GM19238 (cell line): ENCODE measurements around the gene STYK1.
"Not testable (repeated sequence)": the region's sequence is repeated elsewhere in the genome, so short reads cannot be mapped to it uniquely, and the experiment has no call there.

Source experiments
- DNase-seq: peaks from one replicate; pipeline ENCODE4 v3.0.0; 2011; ENCODE audit warnings: low spot score; ENCODE audit not compliant: insufficient read length

STYK1 gene

GRCh38 chr12:10621278-10621677 lies 52.6 kb downstream of the STYK1 start:
- DNase-seq, result no peak

- DNase-seq, result no peak
Observed at GRCh38 chr12:10620078-10620779, 53.6 kb downstream of the STYK1 start.

- no peak for DNase-seq
Observed at GRCh38 chr12:10618338-10618987, 55.4 kb downstream of the STYK1 start.

- no peak for DNase-seq
Observed at GRCh38 chr12:10617863-10618262, 56.0 kb downstream of the STYK1 start.

GRCh38 chr12:10615532-10615931 lies 58.3 kb downstream of the STYK1 start:
- DNase-seq, result no peak

- no peak for DNase-seq
Observed at GRCh38 chr12:10614056-10614370, 59.8 kb downstream of the STYK1 start.

- DNase-seq, result peak; percentile 77
Observed at GRCh38 chr12:10613349-10614055, 60.4 kb downstream of the STYK1 start, which contains the start of gene MAGOHB. Gene MAGOHB (minus strand): TSS chr12:10613609. CDS start chr12:10613532, 77 bp downstream.

GRCh38 chr12:10612984-10613348 lies 60.9 kb downstream of the STYK1 start:
- no peak for DNase-seq

- DNase-seq, result no peak
Observed at GRCh38 chr12:10612110-10612509, 61.7 kb downstream of the STYK1 start.

- DNase-seq, result not testable (repeated sequence)
Observed at GRCh38 chr12:10611258-10611657, 62.6 kb downstream of the STYK1 start.

- DNase-seq, result no peak
Observed at GRCh38 chr12:10610188-10610587, 63.7 kb downstream of the STYK1 start.

- no peak for DNase-seq
Observed at GRCh38 chr12:10607885-10608458, 65.9 kb downstream of the STYK1 start.

- no peak for DNase-seq
Observed at GRCh38 chr12:10601860-10602259, 72.0 kb downstream of the STYK1 start.

GRCh38 chr12:10600988-10601387 lies 72.9 kb downstream of the STYK1 start:
- DNase-seq, result no peak

- no peak for DNase-seq
Observed at GRCh38 chr12:10595881-10596280, 78.0 kb downstream of the STYK1 start.

GRCh38 chr12:10590966-10591365 lies 82.9 kb downstream of the STYK1 start:
- DNase-seq, result no peak

- no peak for DNase-seq
Observed at GRCh38 chr12:10584415-10584814, 89.4 kb downstream of the STYK1 start.

GRCh38 chr12:10582704-10583103 lies 91.1 kb downstream of the STYK1 start:
- DNase-seq, result no peak

GRCh38 chr12:10582133-10582532 lies 91.7 kb downstream of the STYK1 start:
- not testable (repeated sequence) for DNase-seq

- no peak for DNase-seq
Observed at GRCh38 chr12:10574307-10574706, 99.5 kb downstream of the STYK1 start.

- not testable (repeated sequence) for DNase-seq
Observed at GRCh38 chr12:10572021-10572490, 101.8 kb downstream of the STYK1 start.

- DNase-seq, result no peak
Observed at GRCh38 chr12:10571141-10571540, 102.7 kb downstream of the STYK1 start.
